Stimulated activated CD8-positive, alpha-beta memory T cell treated with anti-CD3 and anti-CD28 coated beads, Interleukin-15, amount 100 ng/mL, for 48 hours (primary cell): Measurements from ENCODE around the gene SENP7.
"Not testable (repeated sequence)": the region's sequence is repeated elsewhere in the genome, so short reads cannot be mapped to it uniquely, and the experiment has no call there.

Experiments used
- DNase-seq, 2 donors: peaks; one replicate each; pipeline ENCODE4 v3.0.0-alpha.2; 2020; ENCODE audit warnings: low read depth in 2 of 2

SENP7 gene

GRCh38 chr3:101521211-101521701, 8.2 kb upstream of the SENP7 start:
- no peak for DNase-seq

- no peak for DNase-seq
Measured at GRCh38 chr3:101519685-101520365, 6.8 kb upstream of the SENP7 start.

GRCh38 chr3:101518421-101518871, 5.4 kb upstream of the SENP7 start:
- DNase-seq: peak; percentile 21 to 22

GRCh38 chr3:101513419-101513986, 491 bp upstream of the SENP7 start:
- DNase-seq: no peak

GRCh38 chr3:101512396-101512645, 691 bp downstream of the SENP7 start:
- DNase-seq: no peak

- DNase-seq: no peak
Measured at GRCh38 chr3:101509811-101510210, 3.2 kb downstream of the SENP7 start.

GRCh38 chr3:101509281-101509680, 3.7 kb downstream of the SENP7 start:
- DNase-seq: no peak

- DNase-seq: no peak
Measured at GRCh38 chr3:101501783-101502182, 11.2 kb downstream of the SENP7 start.

- no peak for DNase-seq
Measured at GRCh38 chr3:101500208-101500607, 12.8 kb downstream of the SENP7 start.

- DNase-seq: no peak
Measured at GRCh38 chr3:101497803-101498202, 15.2 kb downstream of the SENP7 start.

GRCh38 chr3:101495552-101495951, 17.5 kb downstream of the SENP7 start:
- no peak for DNase-seq

GRCh38 chr3:101484805-101485620, 28.0 kb downstream of the SENP7 start:
- DNase-seq: no peak

GRCh38 chr3:101478980-101479379, 34.0 kb downstream of the SENP7 start:
- DNase-seq: no peak

GRCh38 chr3:101474841-101475552, 38.0 kb downstream of the SENP7 start:
- DNase-seq: not testable (repeated sequence)

- not testable (repeated sequence) for DNase-seq
Measured at GRCh38 chr3:101468676-101469075, 44.3 kb downstream of the SENP7 start.

GRCh38 chr3:101467310-101467663, 45.7 kb downstream of the SENP7 start:
- DNase-seq: not testable (repeated sequence)

GRCh38 chr3:101466465-101467309, 46.3 kb downstream of the SENP7 start:
- DNase-seq: peak in 1 of 2 donors; percentile 53

- no peak for DNase-seq
Measured at GRCh38 chr3:101464235-101464634, 48.8 kb downstream of the SENP7 start.

GRCh38 chr3:101461451-101461850, 51.6 kb downstream of the SENP7 start:
- no peak for DNase-seq

- DNase-seq: no peak
Measured at GRCh38 chr3:101458387-101458786, 54.6 kb downstream of the SENP7 start.

- no peak for DNase-seq
Measured at GRCh38 chr3:101454629-101455028, 58.4 kb downstream of the SENP7 start.
